GM18861 (cell line): ENCODE results near the gene KIF24.
"Not testable (repeated sequence)": the region's sequence is repeated elsewhere in the genome, so short reads cannot be mapped to it uniquely, and the experiment has no call there.

Experiments
- ATAC-seq: cut with Tn5 transposase; IDR thresholded peaks from one replicate; pipeline ENCODE4 v1.9.1; 2021; ENCODE audit not compliant: unreplicated experiment

Gene KIF24

GRCh38 chr9:34328500-34328986 is 525 bp downstream of the KIF24 start:
- no peak for ATAC-seq

GRCh38 chr9:34326690-34327089 is 2.4 kb downstream of the KIF24 start:
- no peak for ATAC-seq

GRCh38 chr9:34322899-34323591 is 6.0 kb downstream of the KIF24 start:
- ATAC-seq = no peak

GRCh38 chr9:34321451-34321850 is 7.6 kb downstream of the KIF24 start:
- no peak for ATAC-seq

- no peak for ATAC-seq
These were observed 10.8 kb downstream of the KIF24 start for GRCh38 chr9:34318163-34318790.

- ATAC-seq = no peak
These were observed 11.6 kb downstream of the KIF24 start for GRCh38 chr9:34317436-34317835.

- ATAC-seq = no peak
These were observed 17.4 kb downstream of the KIF24 start for GRCh38 chr9:34311499-34312185.

- no peak for ATAC-seq
These were observed 18.9 kb downstream of the KIF24 start for GRCh38 chr9:34310215-34310614.

- ATAC-seq = not testable (repeated sequence)
These were observed 20.8 kb downstream of the KIF24 start for GRCh38 chr9:34308316-34308715.

- ATAC-seq = not testable (repeated sequence)
These were observed 28.0 kb downstream of the KIF24 start for GRCh38 chr9:34301064-34301463.

- no peak for ATAC-seq
These were observed 36.5 kb downstream of the KIF24 start for GRCh38 chr9:34292552-34292951.

GRCh38 chr9:34291423-34291822 is 37.6 kb downstream of the KIF24 start:
- ATAC-seq = no peak

- ATAC-seq = no peak
These were observed 38.0 kb downstream of the KIF24 start for GRCh38 chr9:34291023-34291422.

- ATAC-seq = no peak
These were observed 39.9 kb downstream of the KIF24 start for GRCh38 chr9:34289159-34289558.

- ATAC-seq = no peak
These were observed 47.0 kb downstream of the KIF24 start for GRCh38 chr9:34282096-34282495.

- ATAC-seq = no peak
These were observed 49.7 kb downstream of the KIF24 start for GRCh38 chr9:34279411-34279810.
